Activated naive CD8-positive, alpha-beta T cell treated with anti-CD3 and anti-CD28 coated beads, Interleukin-2, amount 10 ng/mL, durations not matched to agents 7 days and 5 days (primary cell): ENCODE data around the gene FOXN4. TPM values are rescaled to one million over a fixed set of nuclear protein-coding genes. Genes with fewer than 3 reads are reported as not detected.

Experiments used
- ATAC-seq: fragments of 150-1000 bp; cut with Tn5 transposase; one replicate; pipeline ENCODE4 v1.10.0; 2021; ENCODE audit warnings: low read depth, moderate library complexity
- POLR2A ChIA-PET: fragments of 350-600 bp; sonication (Branson Sonifier 250); formaldehyde crosslinking; loops from one replicate; lab custom pipeline; 2021; ENCODE audit warnings: antibody characterized with exemption; lab: Charles Lee
- DNase-seq: peaks from one replicate; pipeline ENCODE4 v3.0.0; 2021
- H3K27ac Mint-ChIP-seq: one replicate; pipeline ENCODE4 v1.8.0; 2022; ENCODE audit warnings: mild to moderate bottlenecking, mixed read lengths
- H3K27me3 Mint-ChIP-seq: one replicate; pipeline ENCODE4 v1.8.0; 2022; ENCODE audit warnings: mild to moderate bottlenecking, moderate library complexity, mixed read lengths
- H3K36me3 Mint-ChIP-seq: one replicate; pipeline ENCODE4 v1.8.0; 2021; ENCODE audit warnings: mild to moderate bottlenecking, mixed read lengths
- H3K4me1 Mint-ChIP-seq: one replicate; pipeline ENCODE4 v1.8.0; 2021; ENCODE audit warnings: mixed read lengths
- H3K4me3 Mint-ChIP-seq: one replicate; pipeline ENCODE4 v1.8.0; 2022; ENCODE audit warnings: mild to moderate bottlenecking, moderate library complexity, mixed read lengths
- H3K9me3 Mint-ChIP-seq: one replicate; pipeline ENCODE4 v1.8.0; 2021; ENCODE audit warnings: mixed read lengths
- total RNA-seq, 2 experiments: library from RNA; stranded (reverse); gene quantifications; one replicate each; pipeline ENCODE4 v1.2.3, GENCODE V29; 2021

Gene FOXN4
- total RNA-seq, 2 experiments from 2014 or later, result not detected

- H3K27ac Mint-ChIP-seq, result no peak overlapping the region
- H3K4me3 Mint-ChIP-seq, result no peak overlapping the region
- no peaks in the 10 kb centered on the region for H3K4me1 Mint-ChIP-seq
- DNase-seq, result no peak
- H3K27me3 Mint-ChIP-seq, result peaks cover 3% of the 10 kb centered on the region
- ATAC-seq, result no peak
- POLR2A ChIA-PET, result no interaction called here
- no peaks in the 10 kb centered on the region for H3K36me3 Mint-ChIP-seq
- no peaks in the 10 kb centered on the region for H3K9me3 Mint-ChIP-seq
Observed at GRCh38 chr12:109286652-109287051, 22.4 kb downstream of the FOXN4 start.

DNA sequence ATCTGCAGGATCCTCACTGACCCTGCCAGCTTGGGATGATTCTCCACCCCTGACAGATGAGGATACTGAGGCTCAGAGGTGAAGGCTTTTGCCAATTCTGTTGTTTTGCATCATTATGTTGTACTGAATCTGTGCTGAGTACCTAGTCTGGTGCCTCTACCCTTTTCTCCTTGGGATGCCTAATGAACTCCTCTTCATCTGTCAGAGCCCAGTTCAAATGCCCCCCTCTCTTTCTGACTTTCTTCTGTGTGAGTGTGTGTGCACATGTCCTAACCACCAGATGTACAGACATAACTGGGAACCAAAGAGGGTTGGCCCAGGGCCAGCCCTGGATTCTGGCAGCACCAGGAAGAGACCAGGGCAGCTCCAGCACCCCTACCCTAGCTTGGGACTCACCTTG lies 22.8 kb downstream of the FOXN4 start:
- H3K9me3 Mint-ChIP-seq, result no peaks in the 10 kb centered on the region
- H3K27me3 Mint-ChIP-seq, result peaks cover 2% of the 10 kb centered on the region
- H3K4me1 Mint-ChIP-seq, result no peaks in the 10 kb centered on the region
- ATAC-seq (no peak), DNase-seq (no peak)
- H3K36me3 Mint-ChIP-seq, result no peaks in the 10 kb centered on the region
- H3K27ac Mint-ChIP-seq, result no peak overlapping the region
- POLR2A ChIA-PET, result no interaction called here
- H3K4me3 Mint-ChIP-seq, result no peak overlapping the region

- no peaks in the 10 kb centered on the region for H3K27me3 Mint-ChIP-seq
- H3K27ac Mint-ChIP-seq, result no peak overlapping the region
- POLR2A ChIA-PET, result no interaction called here
- no peaks in the 10 kb centered on the region for H3K9me3 Mint-ChIP-seq
- DNase-seq, result no peak
- H3K4me3 Mint-ChIP-seq, result no peak overlapping the region
- no peak for ATAC-seq
- H3K4me1 Mint-ChIP-seq, result no peaks in the 10 kb centered on the region
- no peaks in the 10 kb centered on the region for H3K36me3 Mint-ChIP-seq
Observed at GRCh38 chr12:109284392-109284791, 24.7 kb downstream of the FOXN4 start.

DNA sequence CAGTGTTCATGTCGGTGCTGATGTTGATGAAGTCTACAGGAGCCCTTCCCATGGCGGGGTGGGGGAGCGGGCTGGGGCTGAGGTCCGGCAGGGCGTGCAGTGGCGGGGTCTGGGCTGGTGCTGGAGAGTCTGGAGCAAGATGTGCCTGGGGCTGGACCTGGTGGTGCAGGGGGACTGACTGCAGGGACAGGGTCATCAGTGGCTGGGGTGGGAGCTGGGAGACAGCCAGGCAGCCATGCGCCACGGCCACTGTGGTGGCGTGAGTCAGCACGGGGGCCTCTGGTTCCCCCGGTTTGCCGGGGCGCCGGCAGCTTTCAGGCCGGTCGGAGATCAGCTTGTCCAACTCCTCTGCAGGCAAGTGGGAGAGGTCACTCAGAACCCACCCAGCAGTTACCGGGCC lies 27.6 kb downstream of the FOXN4 start:
- Mint-ChIP-seq H3K36me3 (no peaks in the 10 kb centered on the region), H3K4me3 (no peak overlapping the region), H3K4me1 (peaks cover 5% of the 10 kb centered on the region), H3K9me3 (no peaks in the 10 kb centered on the region), H3K27ac (no peak overlapping the region), H3K27me3 (no peaks in the 10 kb centered on the region)
- POLR2A ChIA-PET, result no interaction called here
- DNase-seq (no peak), ATAC-seq (no peak)

GRCh38 chr12:109279525-109279924 lies 29.6 kb downstream of the FOXN4 start:
- H3K4me1 Mint-ChIP-seq, result peaks cover 7% of the 10 kb centered on the region
- no peak overlapping the region for H3K27ac Mint-ChIP-seq
- DNase-seq, result no peak
- H3K27me3 Mint-ChIP-seq, result no peaks in the 10 kb centered on the region
- H3K36me3 Mint-ChIP-seq, result no peaks in the 10 kb centered on the region
- no peak overlapping the region for H3K4me3 Mint-ChIP-seq
- ATAC-seq, result no peak
- H3K9me3 Mint-ChIP-seq, result no peaks in the 10 kb centered on the region
- POLR2A ChIA-PET, result no interaction called here

DNA sequence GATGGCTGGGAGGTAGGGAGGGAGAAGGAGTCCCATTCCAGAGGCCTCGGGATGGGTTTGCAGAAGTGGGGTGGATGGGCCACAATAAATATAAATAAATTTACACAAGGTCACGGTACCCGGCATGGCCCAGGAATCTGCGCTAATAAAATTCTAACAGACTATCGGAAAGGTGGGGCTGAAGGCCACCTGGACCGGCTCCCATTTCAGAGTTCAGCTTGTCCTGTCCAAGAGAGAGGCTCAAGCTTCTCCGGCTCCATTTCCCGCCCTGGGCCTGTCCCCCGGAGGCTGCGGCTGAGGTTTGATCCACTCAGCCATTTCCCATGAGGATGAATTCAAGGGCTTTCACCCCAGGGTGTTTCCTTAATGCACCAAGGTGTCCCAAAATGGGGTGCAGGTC lies 30.2 kb downstream of the FOXN4 start:
- DNase-seq (no peak), ATAC-seq (no peak)
- H3K9me3 Mint-ChIP-seq, result no peaks in the 10 kb centered on the region
- H3K4me3 Mint-ChIP-seq, result no peak overlapping the region
- H3K27ac Mint-ChIP-seq, result no peak overlapping the region
- POLR2A ChIA-PET, result no interaction called here
- no peaks in the 10 kb centered on the region for H3K36me3 Mint-ChIP-seq
- H3K4me1 Mint-ChIP-seq, result peaks cover 7% of the 10 kb centered on the region
- peaks cover 2% of the 10 kb centered on the region for H3K27me3 Mint-ChIP-seq

DNA sequence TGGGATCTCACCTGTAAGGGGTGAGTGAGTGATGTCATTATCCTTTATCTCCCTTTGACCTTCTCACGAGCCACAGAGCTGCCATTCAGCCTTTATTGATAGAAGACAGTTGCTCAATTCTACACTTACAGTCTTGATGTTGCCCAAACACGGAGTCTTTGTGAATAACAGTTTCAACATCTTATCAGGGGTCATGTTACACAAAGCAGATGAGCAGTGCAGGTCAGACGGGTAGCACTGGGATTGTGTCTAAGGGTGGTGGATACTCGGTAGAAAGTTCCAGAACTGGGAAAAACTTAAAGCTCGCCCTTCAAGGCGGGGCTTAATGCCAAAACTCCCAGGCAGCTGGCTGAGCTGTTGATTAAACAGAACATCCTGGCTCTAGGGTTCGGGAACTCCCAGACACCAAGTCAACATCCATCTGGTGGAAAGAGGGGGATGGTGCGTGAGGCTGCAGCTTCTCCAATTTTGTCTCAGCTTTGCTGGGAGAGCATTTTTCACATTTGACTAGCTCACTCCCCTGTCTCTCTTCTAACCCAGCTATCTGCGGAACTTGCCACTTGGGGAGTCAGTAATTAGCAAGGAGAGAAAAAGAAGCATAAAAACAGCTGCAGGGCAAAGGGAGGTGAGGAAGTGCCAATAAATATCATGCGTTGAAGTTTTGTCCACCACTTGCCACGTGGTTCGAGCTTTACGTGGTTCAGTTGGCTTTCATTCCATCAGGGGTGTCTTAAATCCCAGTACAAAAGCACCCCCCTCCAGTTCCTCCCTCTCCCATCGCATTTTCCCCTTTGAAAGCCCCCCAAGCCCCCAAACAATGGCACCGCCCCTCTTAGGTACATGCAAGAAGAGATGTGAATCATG lies 31.0 kb downstream of the FOXN4 start:
- peaks cover 2% of the 10 kb centered on the region for H3K27me3 Mint-ChIP-seq
- no peak for DNase-seq
- H3K27ac Mint-ChIP-seq, result no peak overlapping the region
- H3K36me3 Mint-ChIP-seq, result no peaks in the 10 kb centered on the region
- H3K4me3 Mint-ChIP-seq, result no peak overlapping the region
- no peaks in the 10 kb centered on the region for H3K9me3 Mint-ChIP-seq
- no peak for ATAC-seq
- peaks cover 7% of the 10 kb centered on the region for H3K4me1 Mint-ChIP-seq
- POLR2A ChIA-PET, result no interaction called here

- Mint-ChIP-seq H3K9me3 (no peaks in the 10 kb centered on the region), H3K27ac (no peak overlapping the region), H3K36me3 (no peaks in the 10 kb centered on the region), H3K27me3 (peaks cover 2% of the 10 kb centered on the region), H3K4me3 (no peak overlapping the region), H3K4me1 (peaks cover 7% of the 10 kb centered on the region)
- no peak for DNase-seq
- POLR2A ChIA-PET, result no interaction called here
- ATAC-seq, result no peak
Observed at GRCh38 chr12:109277255-109277898, 31.7 kb downstream of the FOXN4 start.

DNA sequence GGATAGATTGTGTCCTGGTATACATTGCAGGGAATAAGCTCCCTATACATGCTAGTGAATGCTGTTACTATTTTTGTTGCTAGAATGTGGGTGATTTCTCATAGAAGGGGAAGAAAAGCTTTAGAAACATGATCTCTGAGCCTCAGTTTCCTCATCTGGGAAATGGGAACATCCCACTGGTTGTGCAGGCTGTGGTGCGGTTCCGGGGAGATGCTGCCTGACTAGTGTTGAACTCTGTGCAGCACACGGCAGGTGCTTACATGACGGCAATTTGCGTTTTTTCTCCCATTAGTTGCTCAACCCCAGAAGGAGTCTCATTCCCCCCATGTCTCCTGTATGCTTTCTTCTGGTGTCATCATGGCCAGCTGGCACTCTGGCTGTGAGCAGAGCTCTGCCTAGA lies 32.9 kb downstream of the FOXN4 start:
- Mint-ChIP-seq H3K36me3 (no peaks in the 10 kb centered on the region), H3K4me1 (peaks cover 7% of the 10 kb centered on the region), H3K9me3 (no peaks in the 10 kb centered on the region), H3K4me3 (no peak overlapping the region), H3K27ac (no peak overlapping the region), H3K27me3 (peaks cover 6% of the 10 kb centered on the region)
- no peak for DNase-seq
- POLR2A ChIA-PET, result no interaction called here
- no peak for ATAC-seq

DNA sequence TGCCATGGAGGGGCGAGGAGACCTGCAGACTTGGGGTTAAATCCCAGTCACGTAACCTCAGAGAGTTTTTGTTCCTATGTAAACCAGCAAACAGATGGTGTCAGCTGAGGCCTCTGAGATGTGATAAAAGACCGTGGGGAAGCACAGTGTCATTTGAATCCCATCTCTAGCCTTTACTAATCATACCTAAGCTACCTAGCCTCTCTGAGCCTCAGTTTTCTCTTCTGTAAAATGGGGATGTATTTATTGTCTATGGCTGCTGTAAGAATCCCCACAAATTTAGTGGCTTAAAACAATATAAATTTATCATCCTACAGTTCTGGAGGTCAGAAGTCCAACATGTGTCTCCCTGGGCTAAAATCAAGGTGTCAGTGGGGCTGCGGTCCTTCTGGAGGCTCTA lies 33.9 kb downstream of the FOXN4 start:
- H3K4me1 Mint-ChIP-seq, result peaks cover 7% of the 10 kb centered on the region
- H3K27me3 Mint-ChIP-seq, result peaks cover 6% of the 10 kb centered on the region

DNA sequence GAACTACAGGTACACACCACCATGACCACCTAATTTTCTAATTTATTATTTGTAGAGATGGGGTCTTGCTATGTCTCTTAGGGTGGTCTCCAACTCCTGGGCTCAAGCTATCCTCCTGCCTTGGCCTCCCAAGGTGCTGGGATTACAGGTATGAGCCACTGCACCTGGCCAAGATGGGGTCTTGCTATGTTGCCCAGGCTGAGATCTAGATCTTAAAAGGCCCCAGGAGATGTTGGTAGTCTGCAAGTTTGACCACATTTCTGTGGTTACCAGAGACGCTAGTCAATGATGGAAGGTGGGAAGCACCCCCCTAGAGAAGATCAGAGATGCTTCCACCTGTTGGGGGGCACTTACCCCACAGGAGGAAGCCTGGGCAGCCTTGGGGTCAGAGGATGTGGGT lies 34.7 kb downstream of the FOXN4 start:
- Mint-ChIP-seq H3K4me1 (peaks cover 7% of the 10 kb centered on the region), H3K27me3 (peaks cover 6% of the 10 kb centered on the region), H3K4me3 (no peak overlapping the region), H3K27ac (no peak overlapping the region), H3K9me3 (peaks cover 2% of the 10 kb centered on the region), H3K36me3 (no peaks in the 10 kb centered on the region)
- POLR2A ChIA-PET, result no interaction called here
- DNase-seq (no peak), ATAC-seq (no peak)

More for the DNA sequence above, 33.9 kb downstream of the FOXN4 start:
- peaks cover 2% of the 10 kb centered on the region for H3K9me3 Mint-ChIP-seq
- POLR2A ChIA-PET, result no interaction called here
- no peak overlapping the region for H3K4me3 Mint-ChIP-seq
- DNase-seq (no peak), ATAC-seq (no peak)
- H3K36me3 Mint-ChIP-seq, result no peaks in the 10 kb centered on the region
- H3K27ac Mint-ChIP-seq, result no peak overlapping the region

GRCh38 chr12:109273354-109273753 lies 35.7 kb downstream of the FOXN4 start:
- no peak overlapping the region for H3K4me3 Mint-ChIP-seq

DNA sequence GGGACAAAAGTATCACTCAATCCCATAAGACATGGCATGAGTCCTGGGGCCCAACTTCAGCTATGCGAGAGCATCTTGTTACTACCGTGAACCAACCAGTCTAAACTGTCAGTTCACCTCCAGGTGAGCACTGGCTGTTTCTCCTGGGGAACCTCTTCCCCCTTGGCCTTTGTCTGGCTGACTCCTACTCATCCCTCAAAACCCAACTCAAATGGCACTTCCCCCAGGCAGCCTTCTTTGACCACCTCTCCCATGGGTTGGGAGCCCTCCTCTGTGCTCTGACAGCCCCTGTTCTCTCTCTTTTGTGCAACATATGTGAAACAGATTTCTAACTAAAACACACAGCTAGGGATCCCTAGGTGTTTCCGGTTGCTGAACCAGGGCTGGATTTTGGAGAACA lies 37.7 kb downstream of the FOXN4 start:
- Mint-ChIP-seq H3K27me3 (peaks cover 6% of the 10 kb centered on the region), H3K4me3 (no peak overlapping the region), H3K9me3 (peaks cover 2% of the 10 kb centered on the region), H3K36me3 (no peaks in the 10 kb centered on the region), H3K27ac (no peak overlapping the region), H3K4me1 (peaks cover 1% of the 10 kb centered on the region)
- no peak for DNase-seq
- POLR2A ChIA-PET, result no interaction called here
- no peak for ATAC-seq

More at GRCh38 chr12:109273354-109273753, 35.7 kb downstream of the FOXN4 start:
- H3K27ac Mint-ChIP-seq, result no peak overlapping the region
- H3K4me1 Mint-ChIP-seq, result peaks cover 7% of the 10 kb centered on the region
- H3K9me3 Mint-ChIP-seq, result peaks cover 2% of the 10 kb centered on the region
- H3K27me3 Mint-ChIP-seq, result peaks cover 6% of the 10 kb centered on the region
- POLR2A ChIA-PET, result no interaction called here
- no peak for ATAC-seq
- no peaks in the 10 kb centered on the region for H3K36me3 Mint-ChIP-seq
- no peak for DNase-seq

- no peak overlapping the region for H3K27ac Mint-ChIP-seq
- DNase-seq (no peak), ATAC-seq (no peak)
- peaks cover 2% of the 10 kb centered on the region for H3K9me3 Mint-ChIP-seq
- no peak overlapping the region for H3K4me3 Mint-ChIP-seq
- POLR2A ChIA-PET, result no interaction called here
- no peaks in the 10 kb centered on the region for H3K4me1 Mint-ChIP-seq
- H3K27me3 Mint-ChIP-seq, result peaks cover 6% of the 10 kb centered on the region
- H3K36me3 Mint-ChIP-seq, result no peaks in the 10 kb centered on the region
Observed at GRCh38 chr12:109270494-109270893, 38.6 kb downstream of the FOXN4 start.
